ENCODE data around the gene GBP4.

DNA sequence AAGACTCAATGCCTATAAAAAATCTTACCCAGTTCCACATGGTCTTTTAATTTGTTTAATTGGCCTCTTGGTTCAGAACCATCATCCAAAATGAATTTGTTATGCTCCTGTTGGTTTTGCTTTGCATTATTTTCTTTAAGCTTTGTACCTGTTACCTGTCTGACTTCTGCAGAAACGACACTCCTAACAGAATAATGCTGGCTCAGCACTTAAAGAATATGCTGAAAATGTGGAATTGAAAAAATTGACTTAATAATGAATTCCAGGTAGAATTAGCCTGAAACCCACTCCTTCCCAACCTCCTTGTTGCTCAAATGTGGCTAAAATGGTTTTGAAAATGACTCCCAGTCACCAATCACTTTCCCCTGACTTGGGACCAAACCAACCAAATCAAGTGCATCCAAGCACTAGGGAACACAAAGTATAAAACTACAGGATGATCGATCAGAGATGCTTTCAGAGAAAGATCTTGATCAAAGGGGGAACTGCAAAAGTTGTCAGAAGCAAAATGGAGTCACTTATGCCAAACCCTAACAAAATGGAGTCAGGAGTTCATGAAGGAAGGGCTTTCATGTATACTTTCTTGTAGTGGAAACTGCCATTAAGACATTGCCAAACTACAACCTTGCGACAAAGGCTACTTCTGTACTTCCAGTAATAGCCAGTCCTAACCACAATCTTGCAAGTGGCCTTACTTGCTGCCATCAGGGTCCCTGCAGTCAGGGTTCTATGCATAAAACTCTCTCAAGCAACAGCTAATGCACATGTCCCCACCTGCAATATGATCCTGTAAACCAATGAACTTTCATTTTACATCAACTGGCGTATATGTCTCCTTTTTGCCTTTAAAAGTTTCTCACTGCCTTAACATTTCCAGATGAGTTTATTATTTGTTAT lies 28.3 kb downstream of the GBP4 start:
- TF ChIP-seq EZH2 (IDR thresholded peaks at IDR 0.05; ENCODE audit: borderline replicate concordance) (no peak), EZH2phosphoT487 (IDR thresholded peaks at IDR 0.05; ENCODE audit: low read depth, severe bottlenecking, unreplicated experiment) (no peak)
- TF ChIP-seq, protein P1, sequence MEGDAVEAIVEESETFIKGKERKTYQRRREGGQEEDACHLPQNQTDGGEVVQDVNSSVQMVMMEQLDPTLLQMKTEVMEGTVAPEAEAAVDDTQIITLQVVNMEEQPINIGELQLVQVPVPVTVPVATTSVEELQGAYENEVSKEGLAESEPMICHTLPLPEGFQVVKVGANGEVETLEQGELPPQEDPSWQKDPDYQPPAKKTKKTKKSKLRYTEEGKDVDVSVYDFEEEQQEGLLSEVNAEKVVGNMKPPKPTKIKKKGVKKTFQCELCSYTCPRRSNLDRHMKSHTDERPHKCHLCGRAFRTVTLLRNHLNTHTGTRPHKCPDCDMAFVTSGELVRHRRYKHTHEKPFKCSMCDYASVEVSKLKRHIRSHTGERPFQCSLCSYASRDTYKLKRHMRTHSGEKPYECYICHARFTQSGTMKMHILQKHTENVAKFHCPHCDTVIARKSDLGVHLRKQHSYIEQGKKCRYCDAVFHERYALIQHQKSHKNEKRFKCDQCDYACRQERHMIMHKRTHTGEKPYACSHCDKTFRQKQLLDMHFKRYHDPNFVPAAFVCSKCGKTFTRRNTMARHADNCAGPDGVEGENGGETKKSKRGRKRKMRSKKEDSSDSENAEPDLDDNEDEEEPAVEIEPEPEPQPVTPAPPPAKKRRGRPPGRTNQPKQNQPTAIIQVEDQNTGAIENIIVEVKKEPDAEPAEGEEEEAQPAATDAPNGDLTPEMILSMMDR (IDR thresholded peaks at IDR 0.05; ENCODE audit: poor library complexity) = no peak
